Motor neuron (in vitro differentiated cells): Measurements from ENCODE around the gene CYP3A5. TPM values are rescaled to one million over a fixed set of nuclear protein-coding genes. Genes with fewer than 3 reads are reported as not detected.
"Not testable (repeated sequence)": the region's sequence is repeated elsewhere in the genome, so short reads cannot be mapped to it uniquely, and the experiment has no call there.

Experiments used
- ATAC-seq, 8 experiments: fragments of 200-7000 bp; cut with Tn5 transposase; replicated peaks in 6 of 8; 2 replicates each; pipeline ENCODE4 v1.8.0; 2021; ENCODE audit warnings: mild to moderate bottlenecking in 8 of 8, moderate library complexity in 8 of 8
- H3K27ac ChIP-seq, 2 donors: fragments of 250-450 bp; sonication (Bioruptor Pico); 2 replicates each; pipeline ENCODE4 v1.9.0; 2021; ENCODE audit warnings: antibody characterized with exemption in 2 of 2, mild to moderate bottlenecking in 2 of 2, moderate library complexity in 1 of 2
- H3K4me1 ChIP-seq, 2 donors: fragments of 250-450 bp; sonication (Bioruptor Pico); replicated peaks in 1 of 2; 2 replicates each; pipeline ENCODE4 v1.6.1; 2021; ENCODE audit warnings: antibody characterized with exemption in 2 of 2, mild to moderate bottlenecking in 2 of 2, moderate library complexity in 1 of 2
- H3K4me3 ChIP-seq, 5 donors: fragments of 250-450 bp; sonication (Bioruptor Pico); 2 replicates each; pipeline ENCODE4 v1.9.0; 2021; ENCODE audit warnings: antibody characterized with exemption in 5 of 5, mild to moderate bottlenecking in 5 of 5, moderate library complexity in 4 of 5
- WGBS, 10 experiments: fragments of 450-650 bp; shearing (Covaris generic); methylation state at CpG; one replicate each; pipeline ENCODE4 v1.0.0; 2022; 5-methylcytosine and 5-hydroxymethylcytosine counted together
- in situ Hi-C, 9 experiments: fragments of 400-800 bp; cut with MboI; loops; one replicate each; pipeline ENCODE4 v1.15.0; 2021; ENCODE audit warnings: low sequenced_read_pairs in 9 of 9, low pct_unique_long_range_greater_than_20kb in 2 of 9; ENCODE audit not compliant: unreplicated experiment in 9 of 9
- total RNA-seq, 8 experiments: library from RNA; unstranded; fragments of 300-600 nt; gene quantifications; 2 replicates each; pipeline versions ENCODE4 v1.2.3 to v1.2.4, GENCODE V29; 2022

The CYP3A5 gene
- total RNA-seq, 8 experiments from 2014 or later: 2.4 to 20.2 (median 6.4) TPM

DNA sequence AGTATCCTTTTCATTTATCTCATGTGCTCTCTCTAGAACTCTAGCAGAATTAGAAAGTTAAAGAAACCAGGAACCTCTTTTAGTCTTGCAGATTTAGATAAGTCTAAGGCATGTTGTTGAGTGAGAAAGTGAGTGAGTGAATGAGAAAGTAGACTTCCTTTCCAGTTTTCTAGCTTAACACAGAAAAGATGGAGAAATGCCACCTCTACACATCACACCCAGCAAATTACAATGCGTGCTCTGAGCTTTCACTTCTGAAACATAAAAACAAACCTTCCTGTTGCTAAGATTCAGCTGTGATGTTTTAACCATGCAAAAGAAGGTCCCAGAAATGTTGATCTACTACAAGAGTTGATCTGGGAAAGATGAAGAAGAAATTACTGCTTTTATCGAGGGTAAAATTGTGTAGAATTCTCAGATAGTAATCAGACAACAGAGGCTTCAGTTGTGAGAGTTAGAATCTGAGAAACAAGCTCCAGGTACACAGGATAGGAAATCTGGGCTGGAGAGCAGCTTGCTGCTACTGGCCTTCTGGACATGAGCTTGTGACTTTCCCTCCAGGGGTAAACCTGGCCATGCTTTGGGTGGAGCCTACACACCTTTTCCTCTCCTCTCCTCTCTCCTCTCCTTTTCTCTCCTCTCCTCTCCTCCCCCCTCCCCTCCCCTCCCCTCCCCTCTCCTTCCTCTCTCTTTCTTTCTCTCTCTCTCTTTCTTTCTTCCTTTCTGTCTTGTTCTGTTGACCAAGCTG is 4.6 kb downstream of the CYP3A5 start:
- WGBS, 10 experiments: 40 to 92% (median 82%) methylated on average over 1 to 2 of the region's 2 CpGs; no CpG with 5 or more reads in 2 of the 10 experiments
- in situ Hi-C loops: no loop called here
- H3K27ac ChIP-seq: no peak overlapping the region
- ATAC-seq: no peak
- no peak overlapping the region for H3K4me3 ChIP-seq
- peaks cover 10 to 14% of the 10 kb centered on the region in 2 donors for H3K4me1 ChIP-seq

DNA sequence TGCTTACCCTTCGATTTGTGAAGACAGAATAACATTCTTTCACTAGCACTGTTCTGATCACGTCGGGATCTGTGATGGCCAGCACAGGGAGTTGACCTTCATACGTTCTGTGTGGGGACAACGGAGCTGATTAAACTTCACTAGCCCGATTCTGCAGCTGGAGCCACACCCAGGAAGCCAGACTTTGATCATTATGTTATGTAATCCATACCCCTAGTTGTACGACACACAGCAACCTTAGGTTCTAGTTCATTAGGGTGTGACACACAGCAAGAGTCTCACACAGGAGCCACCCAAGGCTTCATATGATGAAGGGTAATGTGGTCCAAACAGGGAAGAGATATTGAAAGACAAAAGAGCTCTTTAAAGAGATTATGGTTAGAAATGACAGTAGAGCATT is 7.2 kb downstream of the CYP3A5 start:
- Histone ChIP-seq H3K4me3 (no peak overlapping the region), H3K27ac (no peak overlapping the region), H3K4me1 (no peaks in the 10 kb centered on the region)
- no peak for ATAC-seq
- 20 to 100% (median 90%) methylated on average over 1 to 7 of the region's 7 CpGs; no CpG with 5 or more reads in 1 of the 10 experiments for WGBS, 10 experiments
- in situ Hi-C loops: no loop called here

DNA sequence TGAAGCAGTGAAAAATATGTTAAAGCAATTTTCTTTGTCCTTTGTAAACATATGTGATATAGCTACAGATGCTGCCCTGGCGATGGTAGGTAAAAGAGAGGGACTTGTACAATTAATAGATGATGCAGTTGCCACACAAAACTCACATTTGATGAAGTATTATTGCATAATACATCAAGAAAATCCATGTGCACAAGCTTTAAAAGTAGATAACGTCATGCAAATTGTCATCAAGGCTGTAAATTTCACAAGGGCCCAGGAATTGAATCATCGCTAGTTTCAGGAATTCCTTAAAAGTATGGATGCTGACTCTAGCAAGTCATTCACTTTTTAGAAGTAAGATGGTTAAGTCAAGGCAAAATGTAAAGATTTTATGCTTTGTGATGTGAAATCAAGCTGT is 10.0 kb downstream of the CYP3A5 start:
- H3K4me1 ChIP-seq: no peaks in the 10 kb centered on the region
- no peak overlapping the region for H3K27ac ChIP-seq
- in situ Hi-C loops: no loop called here
- no peak for ATAC-seq
- WGBS, 10 experiments: 63 to 94% (median 86%) methylated on average over 1 to 3 of the region's 3 CpGs
- no peak overlapping the region for H3K4me3 ChIP-seq

DNA sequence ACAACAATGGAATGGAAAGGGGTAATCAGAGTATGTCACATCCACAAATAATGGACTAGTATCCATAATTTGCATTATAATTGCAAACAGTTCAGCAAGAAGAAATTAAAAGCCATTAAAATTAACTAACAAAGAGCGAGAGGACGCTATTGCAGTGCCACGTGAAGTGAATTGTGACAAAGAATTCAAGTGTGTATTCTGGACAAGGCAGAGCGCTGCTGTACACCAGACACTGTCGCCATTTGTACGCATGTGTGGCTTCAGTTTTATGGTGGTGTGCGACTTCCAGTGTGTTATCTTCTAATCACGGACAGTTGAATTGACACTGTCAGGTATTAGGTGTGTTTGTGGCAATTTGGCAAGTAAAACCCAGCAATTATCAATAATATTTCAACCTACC is 11.3 kb downstream of the CYP3A5 start:
- WGBS, 10 experiments: 60 to 98% (median 90%) methylated on average over 3 to 8 of the region's 8 CpGs; no CpG with 5 or more reads in 2 of the 10 experiments
- no peak overlapping the region for H3K4me3 ChIP-seq
- H3K27ac ChIP-seq: no peak overlapping the region
- peak in 3 of 8 experiments; percentile 54 to 64 (median 54) for ATAC-seq
- H3K4me1 ChIP-seq: no peaks in the 10 kb centered on the region
- in situ Hi-C loops: no loop called here

DNA sequence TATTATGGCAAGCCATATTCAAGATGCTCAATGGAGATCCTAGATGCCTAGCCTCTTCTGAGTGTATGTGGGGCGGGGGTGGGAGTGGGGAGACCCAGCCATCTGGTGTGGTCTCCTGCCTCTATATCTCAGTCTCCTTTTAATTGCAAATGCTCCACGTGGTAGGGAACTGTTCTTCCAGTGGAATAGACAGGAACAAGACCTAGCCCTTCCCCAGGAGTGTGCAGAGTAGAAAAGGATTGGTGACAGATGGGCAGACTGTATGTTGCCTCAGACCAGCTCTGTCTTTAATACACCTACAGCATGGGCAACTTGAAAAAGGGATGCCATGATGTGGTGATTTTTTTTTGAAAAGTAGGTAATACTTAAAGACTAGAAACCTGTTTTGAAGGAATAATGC is 12.6 kb downstream of the CYP3A5 start:
- H3K4me1 ChIP-seq: no peaks in the 10 kb centered on the region
- no peak overlapping the region for H3K27ac ChIP-seq
- peak in 3 of 8 experiments; percentile 34 to 75 (median 70) for ATAC-seq
- in situ Hi-C loops: no loop called here
- WGBS, 10 experiments: 0 to 83% (median 16%) methylated on average over 1 of the region's 2 CpGs; no CpG with 5 or more reads in 6 of the 10 experiments
- H3K4me3 ChIP-seq: no peak overlapping the region

DNA sequence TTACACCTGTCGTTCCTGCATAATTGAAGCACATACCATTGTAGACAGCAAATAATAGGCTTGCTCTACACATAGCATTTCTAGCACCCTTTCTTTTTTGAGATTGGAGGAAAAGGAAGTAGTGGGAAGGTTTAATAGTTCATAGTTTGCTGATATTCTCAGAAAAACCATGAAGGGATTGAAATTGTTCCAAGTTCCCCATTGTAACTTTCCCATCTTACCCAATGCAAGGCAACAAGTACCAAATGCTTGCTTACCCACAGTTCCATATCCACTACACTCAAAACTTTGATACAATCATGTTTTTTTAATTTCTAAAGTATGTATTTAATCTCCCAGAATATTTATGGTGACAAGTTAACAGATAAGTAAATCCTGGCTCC is 13.8 kb downstream of the CYP3A5 start:
- in situ Hi-C loops: no loop called here
- WGBS, 10 experiments: 75 to 100% (median 88%) methylated on average over 1 of the region's 1 CpG; no CpG with 5 or more reads in 5 of the 10 experiments
- Histone ChIP-seq H3K27ac (no peak overlapping the region), H3K4me1 (no peaks in the 10 kb centered on the region), H3K4me3 (no peak overlapping the region)
- ATAC-seq: no peak

DNA sequence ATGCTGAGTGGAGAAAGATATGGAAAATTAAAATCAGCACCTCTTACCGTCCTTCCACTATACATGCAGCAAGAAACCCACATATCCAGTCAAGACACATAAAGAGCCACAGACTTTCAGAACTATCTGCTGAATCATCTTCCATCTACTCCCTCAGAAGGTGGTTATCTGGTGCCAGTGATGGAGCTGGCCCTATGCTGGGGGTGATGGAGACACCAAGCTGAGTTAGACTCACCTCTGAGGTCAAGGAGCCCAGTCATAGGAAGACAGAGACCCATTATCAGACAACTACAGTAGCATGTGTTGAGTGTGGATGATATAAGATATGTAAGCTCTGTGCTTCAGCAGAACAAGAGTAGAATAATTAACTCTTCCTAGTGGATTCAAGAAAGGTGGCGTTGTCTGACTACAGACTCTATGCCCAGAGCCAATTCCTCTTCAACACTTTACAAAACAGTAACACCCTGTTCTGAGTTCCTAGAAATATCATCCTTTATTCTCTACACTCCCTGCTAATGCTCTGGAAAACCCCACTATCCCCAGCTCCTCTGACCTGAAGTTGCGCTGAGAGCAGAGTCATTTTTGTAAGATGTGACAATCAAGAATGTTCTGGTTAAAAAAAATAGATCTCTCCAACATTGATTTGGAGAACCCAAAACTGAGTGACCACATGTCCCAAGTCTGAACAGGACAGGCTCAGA is 14.3 kb downstream of the CYP3A5 start:
- no peak for ATAC-seq
- 20 to 100% (median 95%) methylated on average over 1 to 3 of the region's 3 CpGs; no CpG with 5 or more reads in 2 of the 10 experiments for WGBS, 10 experiments
- Histone ChIP-seq H3K27ac (no peak overlapping the region), H3K4me3 (no peak overlapping the region), H3K4me1 (no peaks in the 10 kb centered on the region)
- in situ Hi-C loops: no loop called here

DNA sequence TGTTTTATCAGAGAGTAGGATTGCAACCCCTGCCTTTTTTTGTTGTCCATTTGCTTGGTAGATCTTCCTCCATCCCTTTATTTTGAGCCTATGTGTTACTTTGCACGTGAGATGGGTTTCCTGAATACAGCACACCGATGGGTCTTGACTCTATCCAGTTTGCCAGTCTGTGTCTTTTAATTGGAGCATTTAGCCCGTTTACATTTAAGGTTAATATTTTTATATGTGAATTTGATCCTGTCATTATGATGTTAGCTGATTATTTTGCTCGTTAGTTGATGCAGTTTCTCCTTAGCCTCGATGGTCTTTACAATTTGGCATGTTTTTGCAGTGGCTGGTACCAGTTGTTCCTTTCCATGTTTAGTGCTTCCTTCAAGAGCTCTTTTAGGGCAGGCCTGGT is 21.9 kb downstream of the CYP3A5 start:
- H3K27ac ChIP-seq, H3K4me1 ChIP-seq, ATAC-seq, H3K4me3 ChIP-seq, in situ Hi-C loops: not testable (repeated sequence)
- 17 to 100% (median 86%) methylated on average over 1 to 5 of the region's 5 CpGs; no CpG with 5 or more reads in 5 of the 10 experiments for WGBS, 10 experiments

DNA sequence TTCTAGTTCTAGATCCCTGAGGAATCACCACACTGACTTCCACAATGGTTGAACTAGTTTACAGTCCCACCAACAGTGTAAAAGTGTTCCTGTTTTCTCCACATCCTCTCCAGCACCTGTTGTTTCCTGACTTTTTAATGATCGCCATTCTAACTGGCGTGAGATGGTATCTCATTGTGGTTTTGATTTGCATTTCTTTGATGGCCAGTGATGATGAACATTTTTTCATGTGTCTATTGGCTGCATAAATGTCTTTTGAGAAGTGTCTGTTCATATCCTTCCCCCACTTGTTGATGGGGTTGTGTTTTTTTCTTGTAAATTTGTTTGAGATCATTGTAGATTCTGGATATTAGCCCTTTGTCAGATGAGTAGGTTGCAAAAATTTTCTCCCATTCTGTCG is 25.2 kb downstream of the CYP3A5 start:
- H3K4me3 ChIP-seq, H3K4me1 ChIP-seq, in situ Hi-C loops, ATAC-seq, H3K27ac ChIP-seq: not testable (repeated sequence)
- 83 to 90% methylated on average over 1 to 2 of the region's 3 CpGs; no CpG with 5 or more reads in 8 of the 10 experiments for WGBS, 10 experiments

DNA sequence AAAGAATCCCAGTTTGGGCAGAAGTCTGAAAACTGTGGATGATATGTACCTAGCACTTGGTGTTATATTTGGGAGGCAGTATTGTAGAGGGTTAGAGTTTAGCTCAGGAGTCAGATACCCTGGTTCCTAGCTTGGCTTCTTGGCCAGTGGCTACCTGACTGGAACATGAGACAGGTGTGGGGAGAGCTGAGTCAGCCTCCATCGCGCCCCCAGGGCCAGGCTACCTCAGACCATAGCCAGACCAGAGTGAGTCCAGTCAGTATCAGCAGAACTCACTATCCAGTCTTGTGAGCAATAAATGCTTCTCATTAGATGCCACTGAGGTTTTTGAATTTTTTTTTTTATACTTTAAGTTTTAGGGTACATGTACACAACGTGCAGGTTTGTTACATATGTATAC is 26.0 kb downstream of the CYP3A5 start:
- Histone ChIP-seq H3K4me1 (no peaks in the 10 kb centered on the region), H3K27ac (no peak overlapping the region), H3K4me3 (no peak overlapping the region)
- ATAC-seq: peak in 1 of 8 experiments; percentile 34
- in situ Hi-C loops: no loop called here
- whole genome bisulfite sequencing, 10 experiments: 90 to 100% (median 100%) methylated on average over 1 to 3 of the region's 3 CpGs; no CpG with 5 or more reads in 7 of the 10 experiments

DNA sequence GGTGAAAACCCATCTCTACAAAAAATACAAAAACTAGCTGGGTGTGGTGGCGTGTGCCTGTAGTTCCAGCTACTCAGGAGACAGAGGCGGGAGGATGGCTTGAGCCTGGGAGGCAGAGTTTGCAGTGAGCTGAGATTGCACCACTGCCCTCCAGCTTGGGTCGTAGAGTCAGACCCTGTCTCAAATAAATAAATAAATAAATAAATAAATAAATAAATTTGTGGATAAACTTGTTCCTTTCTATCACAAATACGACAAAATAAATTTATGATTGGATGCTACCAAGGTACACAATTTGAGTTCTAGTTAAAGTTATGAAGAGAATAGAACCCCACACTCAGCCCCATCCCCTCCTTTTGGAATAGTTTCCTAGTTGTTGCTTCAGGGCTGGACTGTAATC is 26.5 kb downstream of the CYP3A5 start:
- ATAC-seq, H3K4me3 ChIP-seq, H3K4me1 ChIP-seq, H3K27ac ChIP-seq, in situ Hi-C loops: not testable (repeated sequence)
- WGBS, 10 experiments: 63 to 100% (median 93%) methylated on average over 1 to 4 of the region's 4 CpGs; no CpG with 5 or more reads in 1 of the 10 experiments

DNA sequence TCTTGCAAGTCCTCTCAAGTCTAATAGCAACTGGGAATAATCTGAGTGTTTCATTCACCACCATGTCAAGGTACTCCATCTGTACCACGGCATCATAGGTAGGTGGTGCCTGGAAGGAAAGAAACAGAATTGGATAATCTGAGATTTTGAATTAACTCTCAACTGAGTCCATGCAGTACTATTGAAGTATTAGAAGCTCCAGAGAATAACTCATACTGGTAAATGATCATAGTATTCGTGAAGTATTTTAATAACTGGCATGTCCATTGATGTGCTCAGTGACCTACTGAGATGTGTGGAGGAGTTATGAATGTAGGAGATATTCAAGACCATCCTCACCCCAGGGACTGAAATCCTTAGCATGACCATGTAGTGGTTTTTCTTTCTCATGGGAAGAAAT is 27.1 kb downstream of the CYP3A5 start:
- in situ Hi-C loops: no loop called here
- WGBS, 10 experiments: 80 to 100% (median 100%) methylated on average over 1 to 2 of the region's 2 CpGs; no CpG with 5 or more reads in 3 of the 10 experiments
- no peaks in the 10 kb centered on the region for H3K4me1 ChIP-seq

DNA sequence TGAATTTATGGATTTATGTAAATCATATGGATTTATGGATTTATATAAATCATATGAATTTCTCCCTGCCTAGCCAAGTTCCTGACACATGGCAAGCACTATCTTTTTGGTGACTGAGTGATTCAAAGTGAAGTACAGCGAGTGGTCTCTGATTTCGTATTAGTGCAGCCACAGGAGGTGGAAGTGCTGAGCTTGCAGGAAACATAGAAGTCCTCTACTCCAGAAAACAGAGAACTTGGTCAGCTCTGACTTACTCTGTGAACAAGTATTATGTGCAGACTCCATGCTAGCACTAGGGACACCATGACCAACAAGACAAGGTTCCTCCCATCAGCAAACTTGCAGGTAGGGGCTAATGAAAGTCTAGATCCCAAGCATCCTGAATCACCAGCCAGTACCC is 28.5 kb downstream of the CYP3A5 start:
- no peak overlapping the region for H3K4me3 ChIP-seq
- no peaks in the 10 kb centered on the region for H3K4me1 ChIP-seq
- in situ Hi-C loops: no loop called here
- 93 to 100% (median 100%) methylated on average over 1 to 2 of the region's 2 CpGs; no CpG with 5 or more reads in 7 of the 10 experiments for WGBS, 10 experiments
- H3K27ac ChIP-seq: no peak overlapping the region
- no peak for ATAC-seq

More for the DNA sequence above, 27.1 kb downstream of the CYP3A5 start:
- no peak overlapping the region for H3K27ac ChIP-seq
- no peak overlapping the region for H3K4me3 ChIP-seq
- no peak for ATAC-seq
